HCT116 (cell line): ENCODE data around the gene LHPP. TPM values are rescaled to one million over a fixed set of nuclear protein-coding genes. Genes with fewer than 3 reads are reported as not detected.

Source experiments
- ATAC-seq: fragments of 200-7000 bp; cut with Tn5 transposase; 2 replicates; pipeline ENCODE4 v1.9.1; 2020; ENCODE audit warnings: mild to moderate bottlenecking, moderate library complexity
- BruUV-seq: library from RNA; stranded (reverse); fragments of 400-500 nt; replicated peaks from 2 replicates; lab custom pipeline; 2021; lab: Mats Ljungman, UMichigan
- CTCF ChIA-PET: fragments of 300-600 bp; sonication (Branson Sonifier 250); formaldehyde crosslinking; loops from one replicate; lab custom pipeline; 2021; ENCODE audit warnings: antibody characterized with exemption; lab: Charles Lee
- POLR2A ChIA-PET: fragments of 300-600, 350-600 bp; sonication (Branson Sonifier 250); formaldehyde crosslinking; loops from one replicate; lab custom pipeline; 2021; ENCODE audit warnings: antibody characterized with exemption; lab: Charles Lee
- RAD21 ChIA-PET, 2 experiments: fragments of 300-600 bp; sonication (Branson Sonifier 250); formaldehyde crosslinking; loops; one replicate each; lab custom pipeline; 2023; ENCODE audit warnings: low total read pairs in 2 of 2; ENCODE audit not compliant: uncharacterized antibody in 2 of 2, unreplicated experiment in 2 of 2, low non-redundant PET in 1 of 2; lab: Charles Lee
- DNase-seq: peaks from one replicate; pipeline ENCODE4 v3.0.0-alpha.2; 2010; ENCODE audit warnings: low read depth, low spot score
- H2AFZ ChIP-seq: fragments of 200-600 bp; shearing (Covaris generic), sonication (generic); 2 replicates; pipeline ENCODE4 v1.6.1; 2017; ENCODE audit warnings: low read depth, mixed run types, mixed read lengths, antibody characterized with exemption, low read length; ENCODE audit not compliant: poor library complexity, severe bottlenecking
- H3K27ac ChIP-seq: 2 replicates; pipeline ENCODE4 v1.5.1; 2012; ENCODE audit warnings: low read depth, low read length
- H3K27me3 ChIP-seq: fragments of 200-600 bp; sonication (generic); 2 replicates; pipeline ENCODE4 v1.6.1; 2016; ENCODE audit warnings: mixed run types, low read length, mixed read lengths; ENCODE audit not compliant: insufficient read depth
- H3K36me3 ChIP-seq, 2 experiments: fragments of 200-500 bp in 1 of 2; fragments of 200-600 bp in 1 of 2; sonication (Bioruptor generic) in 1 of 2; sonication (generic) in 1 of 2; 2 replicates each; pipeline versions ENCODE4 v1.5.1 to v1.6.1; 2014 to 2016; ENCODE audit warnings: low read length in 2 of 2, inconsistent platforms in 1 of 2, mixed read lengths in 1 of 2, mixed run types in 1 of 2; ENCODE audit not compliant: insufficient read depth in 2 of 2, control insufficient read depth in 1 of 2
- H3K4me1 ChIP-seq, 2 experiments: fragments of 200-600 bp in 1 of 2; sonication (generic) in 1 of 2; 2 replicates each; pipeline versions ENCODE4 v1.5.1 to v1.6.1; 2012 to 2017; ENCODE audit warnings: low read length in 2 of 2, inconsistent platforms in 1 of 2, mild to moderate bottlenecking in 1 of 2, mixed read lengths in 1 of 2, mixed run types in 1 of 2, moderate library complexity in 1 of 2; ENCODE audit not compliant: insufficient read depth in 2 of 2, control insufficient read depth in 1 of 2
- H3K4me2 ChIP-seq: fragments of 200-600 bp; sonication (generic); 2 replicates; pipeline ENCODE4 v1.6.1; 2017; ENCODE audit warnings: mixed run types, low read length, mixed read lengths
- H3K4me3 ChIP-seq, 2 experiments: fragments of 200-600 bp in 1 of 2; sonication (generic) in 1 of 2; replicated peaks in 1 of 2; 2 replicates each; pipeline ENCODE4 v1.5.1; 2011 to 2016; ENCODE audit warnings: low read length in 2 of 2, control low read depth in 1 of 2, low read depth in 1 of 2, mild to moderate bottlenecking in 1 of 2, mixed read lengths in 1 of 2, mixed run types in 1 of 2
- H3K79me2 ChIP-seq: fragments of 200-600 bp; sonication (generic); 2 replicates; pipeline ENCODE4 v1.6.1; 2017; ENCODE audit warnings: mild to moderate bottlenecking, mixed run types, low read length, moderate library complexity, mixed read lengths; ENCODE audit not compliant: insufficient read depth
- H3K9ac ChIP-seq: fragments of 200-600 bp; sonication (generic); 2 replicates; pipeline ENCODE4 v1.6.1; 2016; ENCODE audit warnings: low read length, mixed read lengths
- H3K9me2 ChIP-seq: fragments of 200-600 bp; sonication (generic), shearing (Covaris generic); 2 replicates; pipeline ENCODE4 v1.6.1; 2017; ENCODE audit warnings: mixed run types, mild to moderate bottlenecking, moderate library complexity; ENCODE audit not compliant: insufficient read depth
- H3K9me3 ChIP-seq, 2 experiments: fragments of 200-500 bp in 1 of 2; fragments of 200-600 bp in 1 of 2; sonication (Bioruptor generic) in 1 of 2; sonication (generic) in 1 of 2; 2 replicates each; pipeline ENCODE4 v1.6.1; 2014 to 2017; ENCODE audit warnings: low read length in 2 of 2, mixed read lengths in 2 of 2, inconsistent platforms in 1 of 2, low read depth in 1 of 2, mild to moderate bottlenecking in 1 of 2, mixed run types in 1 of 2, moderate library complexity in 1 of 2; ENCODE audit not compliant: control insufficient read depth in 1 of 2, insufficient read depth in 1 of 2
- H4K20me1 ChIP-seq: fragments of 200-600 bp; sonication (generic), shearing (Covaris generic); 2 replicates; pipeline ENCODE4 v1.6.1; 2017; ENCODE audit warnings: mixed run types, mild to moderate bottlenecking, moderate library complexity; ENCODE audit not compliant: insufficient read depth
- CBX3 ChIP-seq: IDR thresholded peaks from 2 replicates; pipeline ENCODE4 v1.6.1; 2012; ENCODE audit warnings: low read depth
- CEBPB ChIP-seq: IDR thresholded peaks from 2 replicates; pipeline ENCODE4 v1.6.1; 2012; ENCODE audit warnings: low read depth
- CTCF ChIP-seq, 3 experiments: fragments of 200-600 bp in 1 of 3; sonication (generic) in 1 of 3; IDR thresholded peaks in 2 of 3; conservative IDR thresholded peaks in 1 of 3; 2 replicates each; pipeline ENCODE4 v1.5.1; 2012 to 2017; ENCODE audit warnings: low read depth in 2 of 3, low read length in 2 of 3, antibody characterized with exemption in 1 of 3, borderline replicate concordance in 1 of 3, control low read depth in 1 of 3, mild to moderate bottlenecking in 1 of 3, mixed read lengths in 1 of 3, mixed run types in 1 of 3, moderate library complexity in 1 of 3; ENCODE audit not compliant: insufficient read depth in 1 of 3
- EGR1 ChIP-seq: IDR thresholded peaks from 2 replicates; pipeline ENCODE4 v1.6.1; 2012; ENCODE audit warnings: low read depth
- ELF1 ChIP-seq: IDR thresholded peaks from 2 replicates; pipeline ENCODE4 v1.6.1; 2012; ENCODE audit warnings: low read depth, borderline replicate concordance
- EZH2 ChIP-seq: fragments of 200-600 bp; sonication (generic); IDR thresholded peaks from 2 replicates; pipeline ENCODE4 v1.6.1; 2017; ENCODE audit warnings: antibody characterized with exemption, mixed run types
- POLR2A ChIP-seq: IDR thresholded peaks from 2 replicates; pipeline ENCODE4 v1.7.0; 2011; ENCODE audit warnings: borderline replicate concordance; ENCODE audit not compliant: insufficient read depth, insufficient read length; ENCODE audit errors: extremely low read depth
- POLR2AphosphoS5 ChIP-seq: IDR thresholded peaks from 2 replicates; pipeline ENCODE4 v1.6.1; 2011; ENCODE audit warnings: mild to moderate bottlenecking, low read depth, low read length, moderate library complexity
- RAD21 ChIP-seq: IDR thresholded peaks from 2 replicates; pipeline ENCODE4 v1.6.1; 2012; ENCODE audit warnings: low read depth, mild to moderate bottlenecking
- SIN3A ChIP-seq: IDR thresholded peaks from 2 replicates; pipeline ENCODE4 v1.6.1; 2012; ENCODE audit warnings: low read depth
- SRF ChIP-seq: IDR thresholded peaks from 2 replicates; pipeline ENCODE4 v1.6.1; 2012; ENCODE audit warnings: low read depth
- TCF7L2 ChIP-seq: IDR thresholded peaks from 2 replicates; pipeline ENCODE4 v1.7.0; 2011; ENCODE audit warnings: borderline replicate concordance, inconsistent platforms; ENCODE audit not compliant: insufficient read depth, insufficient read length; ENCODE audit errors: extremely low read depth
- YY1 ChIP-seq: IDR thresholded peaks from 2 replicates; pipeline ENCODE4 v1.6.1; 2011; ENCODE audit warnings: low read length, low read depth, moderate library complexity, mild to moderate bottlenecking; ENCODE audit not compliant: insufficient replicate concordance; ENCODE audit errors: extremely low read depth
- ZBTB33 ChIP-seq: IDR thresholded peaks from 2 replicates; pipeline ENCODE4 v1.6.1; 2011; ENCODE audit warnings: mild to moderate bottlenecking, low read length, moderate library complexity; ENCODE audit not compliant: insufficient replicate concordance; ENCODE audit errors: extremely low read depth
- intact Hi-C: fragments of 100-400 bp; cut with micrococcal nuclease; formaldehyde crosslinking; loops from 2 replicates; pipeline ENCODE4 v1.10.0; 2022
- total RNA-seq: library from RNA; stranded (reverse); gene quantifications from one replicate; pipeline ENCODE4 v1.2.1, GENCODE V29; 2021; ENCODE audit not compliant: unreplicated experiment
- TF ChIP-seq, protein P1 (sequence below): IDR thresholded peaks from 2 replicates; pipeline ENCODE4 v1.6.1; 2012
- TF ChIP-seq, protein P2 (sequence below): IDR thresholded peaks from 2 replicates; pipeline ENCODE4 v1.6.1; 2012

The LHPP gene
- total RNA-seq, 1 experiment from 2014 or later: 45.8 TPM

DNA sequence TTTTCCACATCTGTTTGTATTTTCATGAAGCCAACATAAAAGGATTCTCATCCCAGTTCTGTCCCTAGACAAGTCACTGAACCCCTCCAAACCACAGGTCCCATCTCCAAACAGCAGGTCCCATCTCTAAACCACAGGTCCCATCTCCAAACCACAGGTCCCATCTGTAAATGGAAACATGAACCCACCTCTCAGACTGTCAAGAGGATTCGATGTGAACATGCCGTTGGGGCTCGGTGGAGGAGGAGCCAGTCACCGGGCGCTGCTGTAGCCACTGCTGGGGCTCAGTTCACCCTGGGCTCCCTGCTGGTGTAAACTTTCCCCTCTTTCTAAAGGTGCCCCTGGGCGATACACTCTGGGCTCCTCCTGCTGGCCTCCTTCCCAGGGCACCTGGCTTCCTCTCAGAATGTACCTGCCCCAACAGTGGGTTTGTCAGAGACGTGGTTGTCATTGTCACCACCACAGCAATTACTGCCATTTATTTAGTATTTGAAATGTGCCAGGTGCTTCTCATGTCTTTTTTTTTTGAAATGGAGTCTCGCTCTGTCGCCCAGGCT is 13.0 kb downstream of the LHPP start:
- Histone ChIP-seq H3K9ac (no peak overlapping the region), H3K27ac (no peak overlapping the region), H2AFZ (no peak overlapping the region), H3K79me2 (no peaks in the 10 kb centered on the region), H3K27me3 (no peaks in the 10 kb centered on the region), H3K4me1 (peaks cover 3 to 9% of the 10 kb centered on the region in 2 experiments; a peak in 2 of 4 replicates), H4K20me1 (no peaks in the 10 kb centered on the region), H3K36me3 (no peaks in the 10 kb centered on the region), H3K9me3 (no peaks in the 10 kb centered on the region), H3K4me2 (no peak overlapping the region), H3K4me3 (no peak overlapping the region), H3K9me2 (no peaks in the 10 kb centered on the region)
- ChIA-PET POLR2A (no interaction called here), RAD21 (no interaction called here), CTCF (no interaction called here)
- intact Hi-C loops: no loop called here
- TF ChIP-seq YY1 (no peak), CBX3 (no peak), POLR2AphosphoS5 (no peak), TCF7L2 (no peak), ZBTB33 (no peak), SRF (no peak), POLR2A (no peak), SIN3A (no peak), CTCF (IDR thresholded peaks at IDR 0.05 in 2 of 3, conservative IDR thresholded peaks at IDR 0.05 in 1 of 3; ENCODE audit: borderline replicate concordance in 1 of 3, insufficient read depth in 1 of 3, low read depth in 2 of 3, low read length in 2 of 3) (no peak), EGR1 (no peak), EZH2 (no peak), CEBPB (no peak), RAD21 (no peak), ELF1 (no peak)
- TF ChIP-seq, protein P1, sequence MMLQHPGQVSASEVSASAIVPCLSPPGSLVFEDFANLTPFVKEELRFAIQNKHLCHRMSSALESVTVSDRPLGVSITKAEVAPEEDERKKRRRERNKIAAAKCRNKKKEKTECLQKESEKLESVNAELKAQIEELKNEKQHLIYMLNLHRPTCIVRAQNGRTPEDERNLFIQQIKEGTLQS: no peak
- TF ChIP-seq, protein P2, sequence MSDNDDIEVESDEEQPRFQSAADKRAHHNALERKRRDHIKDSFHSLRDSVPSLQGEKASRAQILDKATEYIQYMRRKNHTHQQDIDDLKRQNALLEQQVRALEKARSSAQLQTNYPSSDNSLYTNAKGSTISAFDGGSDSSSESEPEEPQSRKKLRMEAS: no peak
- DNase-seq (no peak), ATAC-seq (peak; percentile 41; the same call in 1 of the 2 replicates)
- no TSS peak for BruUV-seq
